Upper lobe of left lung (tissue), 4 donors: ENCODE data around the gene CPNE5.

Experiments
- CTCF ChIP-seq, 6 experiments: fragments of 450-650 bp in 4 of 6; fragments of 200-600 bp in 2 of 6; sonication (generic) in 2 of 6; IDR thresholded peaks; one replicate each; pipeline ENCODE4 v1.5.1; 2016 to 2019; ENCODE audit warnings: antibody characterized with exemption in 6 of 6
- POLR2A ChIP-seq, 4 donors: fragments of 450-650 bp; IDR thresholded peaks; one replicate each; pipeline ENCODE4 v1.5.1; 2016 to 2017; ENCODE audit warnings: antibody characterized with exemption in 4 of 4, mild to moderate bottlenecking in 2 of 4

DNA sequence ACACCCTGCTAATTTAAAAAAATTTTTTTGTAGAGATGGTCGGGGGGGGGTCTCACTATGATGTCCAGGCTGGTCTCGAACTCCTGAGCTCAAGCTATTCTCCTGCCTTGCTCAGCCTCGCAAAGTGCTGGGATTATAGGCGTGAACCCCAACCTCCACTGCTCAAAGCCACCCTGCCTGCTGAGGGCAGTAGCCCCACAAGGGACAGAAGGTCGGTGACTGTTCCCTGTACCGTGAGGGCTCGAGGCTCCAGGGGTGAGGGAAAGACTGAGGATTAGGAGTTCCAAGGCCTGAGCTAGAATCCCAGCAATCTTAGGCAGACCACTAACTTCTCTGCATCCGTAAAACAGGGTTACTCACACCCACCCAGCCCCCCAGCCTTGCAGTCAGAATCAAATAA is 51.1 kb downstream of the CPNE5 start:
- no peak for TF ChIP-seq CTCF (IDR thresholded peaks at IDR 0.05)
- no peak for TF ChIP-seq POLR2A (IDR thresholded peaks at IDR 0.05)
